Activated CD4-positive, alpha-beta T cell treated with anti-CD3 and anti-CD28 coated beads, Interleukin-10, Interleukin-2, amounts not matched to agents 100 ng/mL and 50 ng/mL, durations not matched to agents 16 hours and 8 hours (primary cell): Measurements from ENCODE around the gene MZB1.
"Not testable (repeated sequence)": the region's sequence is repeated elsewhere in the genome, so short reads cannot be mapped to it uniquely, and the experiment has no call there.

Experiments
- DNase-seq: peaks from one replicate; pipeline ENCODE4 v3.0.0-alpha.2; 2020

MZB1 gene

GRCh38 chr5:139391570-139392323, 2.0 kb upstream of the MZB1 start:
- DNase-seq: peak; percentile 80

GRCh38 chr5:139390639-139391569, 1.2 kb upstream of the MZB1 start:
- no peak for DNase-seq

GRCh38 chr5:139388198-139388821, 1.4 kb downstream of the MZB1 start:
- DNase-seq: no peak

- DNase-seq: no peak
Measured at GRCh38 chr5:139387611-139388197, 2.0 kb downstream of the MZB1 start.

- not testable (repeated sequence) for DNase-seq
Measured at GRCh38 chr5:139386956-139387355, 2.8 kb downstream of the MZB1 start.

GRCh38 chr5:139386050-139386438, 3.7 kb downstream of the MZB1 start:
- DNase-seq: no peak

GRCh38 chr5:139385061-139386049, 4.4 kb downstream of the MZB1 start:
- DNase-seq: no peak

GRCh38 chr5:139384591-139385051, 5.1 kb downstream of the MZB1 start:
- no peak for DNase-seq

- DNase-seq: no peak
Measured at GRCh38 chr5:139383993-139384590, 5.6 kb downstream of the MZB1 start.

GRCh38 chr5:139383275-139383992, 6.3 kb downstream of the MZB1 start, which contains the start of gene SLC23A1:
Gene SLC23A1, minus strand, starts transcription at chr5:139383297. Its CDS starts 44 bp downstream, at chr5:139383253.
- DNase-seq: no peak

- DNase-seq: no peak
Measured at GRCh38 chr5:139382807-139383206, 6.9 kb downstream of the MZB1 start.

GRCh38 chr5:139381837-139382761, 7.6 kb downstream of the MZB1 start:
- no peak for DNase-seq

GRCh38 chr5:139379626-139380449, 9.9 kb downstream of the MZB1 start:
- no peak for DNase-seq

- DNase-seq: no peak
Measured at GRCh38 chr5:139378941-139379361, 10.8 kb downstream of the MZB1 start.

GRCh38 chr5:139378101-139378825, 11.4 kb downstream of the MZB1 start:
- DNase-seq: no peak

- DNase-seq: no peak
Measured at GRCh38 chr5:139377226-139377625, 12.5 kb downstream of the MZB1 start.

GRCh38 chr5:139376364-139376763, 13.3 kb downstream of the MZB1 start:
- DNase-seq: no peak

- DNase-seq: no peak
Measured at GRCh38 chr5:139374909-139375308, 14.8 kb downstream of the MZB1 start.
